K562 (cell line): ENCODE data around the gene MKNK2. TPM values are rescaled to one million over a fixed set of nuclear protein-coding genes. Genes with fewer than 3 reads are reported as not detected.

Experiments
- ATAC-seq: fragments of 200-7000 bp; cut with Tn5 transposase; 3 replicates; pipeline ENCODE4 v1.9.1; 2020; ENCODE audit warnings: moderate library complexity
- BruUV-seq: library from RNA; stranded (reverse); fragments of 400-500 nt; replicated peaks from 2 replicates; lab custom pipeline; 2021; lab: Mats Ljungman, UMichigan
- CTCF ChIA-PET: fragments of 300-600 bp; formaldehyde crosslinking; extraction: SDS; loops from one replicate; lab custom pipeline; 2021; ENCODE audit warnings: low intra/inter-chr PET ratio; lab: Yijun Ruan, JAX
- POLR2A ChIA-PET: fragments of 300-600, 350-650 bp; sonication (Branson Sonifier 250); formaldehyde crosslinking; extraction: SDS; loops from one replicate; lab custom pipeline; 2021; ENCODE audit warnings: antibody characterized with exemption, inconsistent platforms; lab: Yijun Ruan, JAX
- DNase-seq, 4 experiments: peaks; one replicate each; pipeline versions ENCODE4 v3.0.0 to v3.0.0-alpha.2; 2011 to 2018; ENCODE audit warnings: low spot score in 3 of 4, mixed read lengths in 3 of 4; ENCODE audit errors: extremely low read depth in 1 of 4
- FAIRE-seq: peaks from 2 replicates; lab custom pipeline; 2011; peaks lifted over from hg19 to GRCh38; lab: Jason Lieb, UNC
- H2AFZ ChIP-seq: 2 replicates; pipeline ENCODE4 v1.6.0; 2011; ENCODE audit warnings: low read depth, low read length, control low read depth, inconsistent platforms
- H3K27ac ChIP-seq: fragments of 200-600 bp; 3 replicates; pipeline ENCODE4 v1.8.0; 2011; ENCODE audit warnings: low read depth, mild to moderate bottlenecking, control low read depth, inconsistent platforms, low read length, moderate library complexity, mixed read lengths; ENCODE audit errors: extremely low read depth
- H3K27me3 ChIP-seq, 2 experiments: fragments of 300-600 bp in 1 of 2; 2 replicates in 1 of 2; 3 replicates in 1 of 2; pipeline versions ENCODE4 v1.6.0 to v1.8.0; 2011; ENCODE audit warnings: inconsistent platforms in 2 of 2, low read length in 2 of 2, mild to moderate bottlenecking in 1 of 2, mixed read lengths in 1 of 2, moderate library complexity in 1 of 2; ENCODE audit not compliant: control insufficient read depth in 2 of 2, insufficient read depth in 2 of 2
- H3K36me3 ChIP-seq: fragments of 300-600 bp; 3 replicates; pipeline ENCODE4 v1.8.0; 2011; ENCODE audit warnings: mild to moderate bottlenecking, low read length, inconsistent platforms; ENCODE audit not compliant: control insufficient read depth, insufficient read depth
- H3K4me1 ChIP-seq, 2 experiments: fragments of 200-600 bp in 1 of 2; replicated peaks in 1 of 2; 2 replicates in 1 of 2; 3 replicates in 1 of 2; pipeline versions ENCODE4 v1.5.1 to v1.8.0; 2011; ENCODE audit warnings: inconsistent platforms in 2 of 2, low read length in 2 of 2, mild to moderate bottlenecking in 1 of 2, mixed read lengths in 1 of 2, moderate library complexity in 1 of 2; ENCODE audit not compliant: control insufficient read depth in 2 of 2, insufficient read depth in 2 of 2
- H3K4me2 ChIP-seq: 2 replicates; pipeline ENCODE4 v1.6.1; 2011; ENCODE audit warnings: low read length, control low read depth, inconsistent platforms, mixed read lengths; ENCODE audit not compliant: insufficient read depth
- H3K4me3 ChIP-seq: fragments of 200-600 bp; sonication (generic), shearing (Covaris generic); 2 replicates; pipeline ENCODE4 v1.5.1; 2016; ENCODE audit warnings: control low read depth, inconsistent platforms
- H3K79me2 ChIP-seq: fragments of 200-600 bp; 3 replicates; pipeline ENCODE4 v1.8.0; 2011; ENCODE audit warnings: low read length, inconsistent platforms; ENCODE audit not compliant: control insufficient read depth, insufficient read depth
- H3K9ac ChIP-seq, 2 experiments: 2 replicates each; pipeline versions ENCODE4 v1.6.0 to v1.6.1; 2011; ENCODE audit warnings: low read depth in 2 of 2, low read length in 2 of 2, control low read depth in 1 of 2, inconsistent platforms in 1 of 2, mild to moderate bottlenecking in 1 of 2, mixed read lengths in 1 of 2; ENCODE audit not compliant: insufficient read depth in 1 of 2
- H3K9me1 ChIP-seq: one replicate; pipeline ENCODE4 v1.6.0; 2011; ENCODE audit warnings: inconsistent platforms, mild to moderate bottlenecking, low read length, moderate library complexity; ENCODE audit not compliant: control insufficient read depth, insufficient read depth
- H3K9me3 ChIP-seq: replicated peaks from 2 replicates; pipeline ENCODE4 v1.5.1; 2011; ENCODE audit warnings: low read depth, low read length, inconsistent platforms; ENCODE audit not compliant: control insufficient read depth, insufficient read depth
- H4K20me1 ChIP-seq: replicated peaks from 2 replicates; pipeline ENCODE4 v1.6.1; 2011; ENCODE audit warnings: low read length, inconsistent platforms, mixed read lengths; ENCODE audit not compliant: control insufficient read depth, insufficient read depth
- CREB1 ChIP-seq, 2 experiments: sonication (generic) in 1 of 2; formaldehyde crosslinking in 1 of 2; IDR thresholded peaks; 2 replicates each; pipeline versions ENCODE4 v1.6.1 to v1.8.0; 2012 to 2022; ENCODE audit warnings: inconsistent platforms in 1 of 2, mild to moderate bottlenecking in 1 of 2, missing genetic modification reagents in 1 of 2, moderate library complexity in 1 of 2
- EP400 ChIP-seq: fragments of 450-650 bp; IDR thresholded peaks from 2 replicates; pipeline ENCODE4 v1.6.1; 2017; ENCODE audit warnings: antibody characterized with exemption, mild to moderate bottlenecking, moderate library complexity
- PRMT5 ChIP-seq: sonication (generic); formaldehyde crosslinking; IDR thresholded peaks from 2 replicates; pipeline ENCODE4 v1.5.0; 2020; ENCODE audit warnings: missing genetic modification reagents
- ZNF121 ChIP-seq: sonication (generic); formaldehyde crosslinking; conservative IDR thresholded peaks from 2 replicates; pipeline ENCODE4 v1.8.0; 2022; ENCODE audit warnings: missing genetic modification reagents
- ZNF354B ChIP-seq: fragments of 250-450 bp; sonication (Bioruptor Pico); IDR thresholded peaks from 2 replicates; pipeline ENCODE4 v1.4.0; 2020
- ZNF830 ChIP-seq: fragments of 250-450 bp; sonication (Bioruptor Pico); IDR thresholded peaks from 2 replicates; pipeline ENCODE4 v1.5.0; 2021; ENCODE audit warnings: mild to moderate bottlenecking
- WGBS: fragments of 100-300 bp; shearing (Covaris generic); methylation state at CpG from one replicate; pipeline ENCODE4 v1.1.6; 2016; ENCODE audit warnings: low coverage, mixed read lengths; ENCODE audit not compliant: insufficient coverage; ENCODE audit errors: missing lambda C conversion rate; 5-methylcytosine and 5-hydroxymethylcytosine counted together
- in situ Hi-C: fragments of 300-500 bp; cut with MboI; formaldehyde crosslinking; loops from 4 replicates; pipeline ENCODE4 v1.15.0; 2018; ENCODE audit warnings: inconsistent platforms, mixed read lengths
- intact Hi-C: fragments of 100-400 bp; cut with micrococcal nuclease; formaldehyde crosslinking; loops from 2 replicates; pipeline ENCODE4 v1.14.2; 2022
- polyA plus RNA-seq, 8 experiments: library from polyadenylated mRNA; depleted of rRNA in 4 of 8; stranded (reverse) in 5 of 8; unstranded in 3 of 8; fragments of >200 nt; fragmentation: Nextera tagmentation in 2 of 8; fragmentation: Illumina TruSeq in 1 of 8; extraction: Ambion mirVana in 2 of 8; extraction: Trizol in 1 of 8; gene quantifications; 2 replicates each; pipeline versions ENCODE4 v1.2.1 to v1.2.3, GENCODE V29; 2011 to 2014; ENCODE audit warnings: inconsistent platforms in 1 of 8, missing spikeins in 1 of 8
- total RNA-seq, 7 experiments: library from RNA; depleted of rRNA in 6 of 7; stranded (reverse); fragments of >200 nt in 6 of 7; fragmentation: Illumina TruSeq in 2 of 7; extraction: Trizol in 2 of 7; gene quantifications; 2 replicates each; pipeline versions ENCODE4 v1.2.1 to v1.2.3, GENCODE V29; 2011 to 2021; ENCODE audit warnings: low replicate concordance in 1 of 7
- TF ChIP-seq, protein P1 (sequence below), 3 experiments: fragments of 200-800 bp in 1 of 3; sonication (Bioruptor generic) in 1 of 3; sonication (generic) in 1 of 3; formaldehyde crosslinking in 1 of 3; IDR thresholded peaks; 2 replicates each; pipeline versions ENCODE4 v1.6.1 to v1.8.0; 2016 to 2022; ENCODE audit warnings: mild to moderate bottlenecking in 2 of 3, missing compliant biosample characterization in 2 of 3, missing genetic modification characterization in 2 of 3, missing genetic modification reagents in 1 of 3

Gene MKNK2
- total and polyA plus RNA-seq, 9 of the 15 experiments (the other 6 are each of a cell fraction or from before 2014, with no cell fraction given): 5.1 to 191 (median 51.9) TPM

DNA sequence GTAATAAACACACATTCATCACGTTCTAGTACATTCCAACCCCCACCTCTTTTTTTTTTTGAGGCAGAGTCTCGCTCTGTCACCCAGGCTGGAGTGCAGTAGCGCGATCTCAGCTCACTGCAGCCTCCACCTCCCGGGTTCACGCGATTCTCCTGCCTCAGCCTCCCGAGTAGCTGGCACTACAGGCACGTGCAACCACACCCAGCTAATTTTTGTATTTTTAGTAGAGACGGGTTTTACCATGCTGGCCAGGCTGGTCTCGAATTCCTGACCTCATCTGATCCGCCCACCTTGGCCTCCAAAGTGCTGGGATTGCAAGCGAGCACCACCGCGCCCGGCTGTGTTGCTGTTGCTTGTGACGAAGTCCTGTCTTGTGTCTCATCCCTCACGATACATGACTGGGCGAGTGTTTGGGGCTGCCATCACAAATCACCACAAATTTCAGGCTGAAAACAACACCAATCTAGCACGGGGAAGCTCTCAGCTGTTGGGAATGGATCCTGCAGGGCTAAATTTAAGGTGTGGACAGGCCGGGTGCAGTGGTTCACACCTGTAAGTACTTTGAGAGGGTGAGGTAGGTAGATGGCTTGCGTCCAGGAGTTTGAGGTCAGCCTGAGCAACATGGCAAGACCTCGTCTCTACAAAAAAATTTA, 29.4 kb upstream of the MKNK2 start:
- BruUV-seq: no TSS peak
- FAIRE-seq (peak; percentile 32), DNase-seq (no peak), ATAC-seq (no peak)
- no peak overlapping the region for H3K4me2 ChIP-seq
- peak overlapping the region in 1 of 2 experiments; percentile 26; a peak in 2 of 4 replicates for H3K9ac ChIP-seq
- no peaks in the 10 kb centered on the region for H4K20me1 ChIP-seq
- no peaks in the 10 kb centered on the region for H3K27me3 ChIP-seq
- CTCF ChIA-PET: no interaction called here
- H3K27ac ChIP-seq: no peak overlapping the region
- H3K9me1 ChIP-seq: no peaks in the 10 kb centered on the region
- intact Hi-C loops (no loop called here), in situ Hi-C loops (no loop called here)
- POLR2A ChIA-PET: interaction anchor here (0.5 to 0.6 kb wide), 2 partner anchors 31 to 38 kb away, joined by 3 read pairs; no protein-coding TSS in a partner anchor
- peaks cover 46% of the 10 kb centered on the region; the same call in 2 of the 3 replicates for H3K36me3 ChIP-seq
- no peaks in the 10 kb centered on the region; the same call in 2 of the 3 replicates for H3K79me2 ChIP-seq
- no peak for TF ChIP-seq ZNF354B
- no peak for TF ChIP-seq ZNF121
- TF ChIP-seq EP400: no peak
- TF ChIP-seq, protein P1, sequence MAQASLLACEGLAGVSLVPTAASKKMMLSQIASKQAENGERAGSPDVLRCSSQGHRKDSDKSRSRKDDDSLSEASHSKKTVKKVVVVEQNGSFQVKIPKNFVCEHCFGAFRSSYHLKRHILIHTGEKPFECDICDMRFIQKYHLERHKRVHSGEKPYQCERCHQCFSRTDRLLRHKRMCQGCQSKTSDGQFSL (CRISPR knock-in tag; IDR thresholded peaks at IDR 0.05): no peak
- TF ChIP-seq, protein P1 (tag; IDR thresholded peaks at IDR 0.05): no peak
- TF ChIP-seq PRMT5: no peak
- no peak for TF ChIP-seq CREB1 (IDR thresholded peaks at IDR 0.05)
- TF ChIP-seq CREB1 (CRISPR knock-in tag; IDR thresholded peaks at IDR 0.05): no peak
- no peak for TF ChIP-seq ZNF830
- no peaks in the 10 kb centered on the region; the same call in 1 of the 2 replicates for H3K9me3 ChIP-seq
- peaks cover 3 to 34% of the 10 kb centered on the region in 2 experiments; a peak in 3 of 5 replicates for H3K4me1 ChIP-seq
- H2AFZ ChIP-seq: no peak overlapping the region
- WGBS: 88% methylated on average over 22 of the region's 23 CpGs
- H3K4me3 ChIP-seq: no peak overlapping the region
